ENCODE results near the gene GCNA. TPM values are rescaled to one million over a fixed set of nuclear protein-coding genes. Genes with fewer than 3 reads are reported as not detected.
A peak's percentile ranks its signal among the peaks of the same experiment; 100 is the strongest.

The GCNA gene
- total and polyA plus RNA-seq, 10 of the 15 experiments (the other 5 are each of a cell fraction or from before 2014, with no cell fraction given): 0.37 to 1.6 (median 0.90) TPM

GRCh38 chrX:71619193-71619592 lies 41.0 kb downstream of the GCNA start (continued):
- TF ChIP-seq BCLAF1 (IDR thresholded peaks at IDR 0.05) (no peak), CBX5 (IDR thresholded peaks at IDR 0.05; ENCODE audit: low read depth) (no peak), TARDBP (IDR thresholded peaks at IDR 0.05; ENCODE audit: borderline replicate concordance) (no peak), IRF4 (IDR thresholded peaks at IDR 0.05; ENCODE audit: low read depth, low read length) (no peak), CHD1 (IDR thresholded peaks at IDR 0.05; ENCODE audit: low read depth, low read length) (no peak), E2F8 (IDR thresholded peaks at IDR 0.05; ENCODE audit: low read depth, partially characterized antibody) (no peak), HDAC6 (IDR thresholded peaks at IDR 0.05; ENCODE audit: unreplicated experiment) (no peak), MYC (IDR thresholded peaks at IDR 0.05; ENCODE audit: insufficient read depth, insufficient read length, insufficient replicate concordance, low read length, severe bottlenecking) (no peak), ZNF207 (IDR thresholded peaks at IDR 0.05; ENCODE audit: borderline replicate concordance) (no peak), FOXM1 (IDR thresholded peaks at IDR 0.05; ENCODE audit: low read depth, low read length) (no peak), USF1 (IDR thresholded peaks at IDR 0.05; ENCODE audit: borderline replicate concordance, extremely low read length, insufficient read depth, low read depth, low read length) (no peak), STAT1 (conservative IDR thresholded peaks at IDR 0.05) (no peak), NFIC (IDR thresholded peaks at IDR 0.05; ENCODE audit: low read depth, low read length) (no peak), IRF5 (IDR thresholded peaks at IDR 0.05; ENCODE audit: borderline replicate concordance) (no peak), NR2F1 (conservative IDR thresholded peaks at IDR 0.05) (0 out of 2 replicates have a peak, but pooled peaks have one; percentile 41), FOS (IDR thresholded peaks at IDR 0.05; ENCODE audit: borderline replicate concordance, extremely low read depth, insufficient read length) (no peak), ZNF24 (IDR thresholded peaks at IDR 0.05) (no peak), HCFC1 (IDR thresholded peaks at IDR 0.05; ENCODE audit: low read length) (no peak), CEBPZ (IDR thresholded peaks at IDR 0.05; ENCODE audit: low read depth, low read length) (no peak), PAX5 (IDR thresholded peaks at IDR 0.05; ENCODE audit: borderline replicate concordance, low read depth, low read length) (peak; percentile 87), HDAC2 (IDR thresholded peaks at IDR 0.05) (no peak)
